ENCODE measurements around the gene TTBK2.

GRCh38 chr15:42721016-42721415, 199.6 kb downstream of the TTBK2 start:
- TF ChIP-seq, protein P1, sequence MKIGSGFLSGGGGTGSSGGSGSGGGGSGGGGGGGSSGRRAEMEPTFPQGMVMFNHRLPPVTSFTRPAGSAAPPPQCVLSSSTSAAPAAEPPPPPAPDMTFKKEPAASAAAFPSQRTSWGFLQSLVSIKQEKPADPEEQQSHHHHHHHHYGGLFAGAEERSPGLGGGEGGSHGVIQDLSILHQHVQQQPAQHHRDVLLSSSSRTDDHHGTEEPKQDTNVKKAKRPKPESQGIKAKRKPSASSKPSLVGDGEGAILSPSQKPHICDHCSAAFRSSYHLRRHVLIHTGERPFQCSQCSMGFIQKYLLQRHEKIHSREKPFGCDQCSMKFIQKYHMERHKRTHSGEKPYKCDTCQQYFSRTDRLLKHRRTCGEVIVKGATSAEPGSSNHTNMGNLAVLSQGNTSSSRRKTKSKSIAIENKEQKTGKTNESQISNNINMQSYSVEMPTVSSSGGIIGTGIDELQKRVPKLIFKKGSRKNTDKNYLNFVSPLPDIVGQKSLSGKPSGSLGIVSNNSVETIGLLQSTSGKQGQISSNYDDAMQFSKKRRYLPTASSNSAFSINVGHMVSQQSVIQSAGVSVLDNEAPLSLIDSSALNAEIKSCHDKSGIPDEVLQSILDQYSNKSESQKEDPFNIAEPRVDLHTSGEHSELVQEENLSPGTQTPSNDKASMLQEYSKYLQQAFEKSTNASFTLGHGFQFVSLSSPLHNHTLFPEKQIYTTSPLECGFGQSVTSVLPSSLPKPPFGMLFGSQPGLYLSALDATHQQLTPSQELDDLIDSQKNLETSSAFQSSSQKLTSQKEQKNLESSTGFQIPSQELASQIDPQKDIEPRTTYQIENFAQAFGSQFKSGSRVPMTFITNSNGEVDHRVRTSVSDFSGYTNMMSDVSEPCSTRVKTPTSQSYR (CRISPR knock-in tag; IDR thresholded peaks at IDR 0.05): no peak
- TF ChIP-seq ATF1 (CRISPR knock-in tag; IDR thresholded peaks at IDR 0.05) (no peak), EMX1 (CRISPR knock-in tag; IDR thresholded peaks at IDR 0.05) (no peak), ZSCAN18 (CRISPR knock-in tag; IDR thresholded peaks at IDR 0.05) (no peak), MXD4 (CRISPR knock-in tag; IDR thresholded peaks at IDR 0.05; ENCODE audit: borderline replicate concordance) (no peak), CREB1 (CRISPR knock-in tag; IDR thresholded peaks at IDR 0.05) (no peak), FOXK1 (CRISPR knock-in tag; IDR thresholded peaks at IDR 0.05) (no peak), MAX (CRISPR knock-in tag; IDR thresholded peaks at IDR 0.05) (no peak)
- TF ChIP-seq, protein P2, sequence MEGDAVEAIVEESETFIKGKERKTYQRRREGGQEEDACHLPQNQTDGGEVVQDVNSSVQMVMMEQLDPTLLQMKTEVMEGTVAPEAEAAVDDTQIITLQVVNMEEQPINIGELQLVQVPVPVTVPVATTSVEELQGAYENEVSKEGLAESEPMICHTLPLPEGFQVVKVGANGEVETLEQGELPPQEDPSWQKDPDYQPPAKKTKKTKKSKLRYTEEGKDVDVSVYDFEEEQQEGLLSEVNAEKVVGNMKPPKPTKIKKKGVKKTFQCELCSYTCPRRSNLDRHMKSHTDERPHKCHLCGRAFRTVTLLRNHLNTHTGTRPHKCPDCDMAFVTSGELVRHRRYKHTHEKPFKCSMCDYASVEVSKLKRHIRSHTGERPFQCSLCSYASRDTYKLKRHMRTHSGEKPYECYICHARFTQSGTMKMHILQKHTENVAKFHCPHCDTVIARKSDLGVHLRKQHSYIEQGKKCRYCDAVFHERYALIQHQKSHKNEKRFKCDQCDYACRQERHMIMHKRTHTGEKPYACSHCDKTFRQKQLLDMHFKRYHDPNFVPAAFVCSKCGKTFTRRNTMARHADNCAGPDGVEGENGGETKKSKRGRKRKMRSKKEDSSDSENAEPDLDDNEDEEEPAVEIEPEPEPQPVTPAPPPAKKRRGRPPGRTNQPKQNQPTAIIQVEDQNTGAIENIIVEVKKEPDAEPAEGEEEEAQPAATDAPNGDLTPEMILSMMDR (IDR thresholded peaks at IDR 0.05): no peak

Measured in WTC11 (cell line).